ENCODE results near the gene NSFL1C. TPM values are rescaled to one million over a fixed set of nuclear protein-coding genes. Genes with fewer than 3 reads are reported as not detected.

Gene NSFL1C
- total RNA-seq, 5 donors from 2014 or later (not counting 1 experiment from before 2014, with no cell fraction given): 56.7 to 68.7 (median 65.8) TPM

DNA sequence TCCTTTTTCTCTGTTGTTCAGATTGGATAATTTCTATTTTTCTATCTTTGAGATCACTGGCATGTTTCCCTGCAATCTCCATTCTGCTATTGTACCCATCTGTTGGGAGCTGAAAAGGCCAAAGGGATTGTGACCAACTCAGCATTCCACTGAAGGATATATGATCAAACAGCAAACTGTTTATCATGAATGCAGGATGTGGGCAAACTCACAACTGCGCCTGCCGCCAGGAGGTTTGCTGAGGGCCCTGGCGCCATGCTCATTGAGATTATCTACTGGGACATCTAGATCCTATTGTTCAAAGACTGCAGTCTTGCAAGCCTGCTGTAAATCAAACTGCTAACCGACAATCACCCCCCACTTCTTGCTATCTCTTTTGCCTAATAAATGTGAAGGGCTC, 69.9 kb downstream of the NSFL1C start:
- Mint-ChIP-seq H3K27ac (peak overlapping the region in 1 of 2 donors; percentile 10), H3K4me1 (peaks cover 29 to 36% (median 35%) of the 10 kb centered on the region in 3 donors), H3K36me3 (no peaks in the 10 kb centered on the region), H3K4me3 (no peak overlapping the region), H3K9me3 (peaks cover 0 to 5% (median 3%) of the 10 kb centered on the region in 3 donors), H3K27me3 (peaks cover 0 to 2% of the 10 kb centered on the region in 2 donors)
- no peak overlapping the region for H3K4me3 ChIP-seq (ENCODE audit: control insufficient read depth in 1 of 2, extremely low read depth in 1 of 2, low read length in 1 of 2)
- no peaks in the 10 kb centered on the region for H3K36me3 ChIP-seq (ENCODE audit: control insufficient read depth in 2 of 2, extremely low read depth in 1 of 2, insufficient read depth in 1 of 2, low read length in 1 of 2)
- H3K27me3 ChIP-seq (replicated peaks in 1 of 2; ENCODE audit: control insufficient read depth in 2 of 2, extremely low read depth in 1 of 2, insufficient read depth in 2 of 2, low read length in 1 of 2): no peaks in the 10 kb centered on the region
- no peaks in the 10 kb centered on the region for H3K9me3 ChIP-seq
- ATAC-seq (replicated peaks in 1 of 4) (no peak), DNase-seq (no peak)
- 28% methylated on average over 3 of the region's 4 CpGs for WGBS (ENCODE audit: insufficient coverage)
- ChIA-PET POLR2A (no interaction called here), CTCF (no interaction called here)
- no peak overlapping the region for H3K27ac ChIP-seq (ENCODE audit: low read length)
- H3K4me1 ChIP-seq (ENCODE audit: control insufficient read depth in 1 of 2, extremely low read depth in 1 of 2, insufficient read depth in 2 of 2, low read length in 2 of 2): peaks cover 5 to 19% of the 10 kb centered on the region in 2 experiments

DNA sequence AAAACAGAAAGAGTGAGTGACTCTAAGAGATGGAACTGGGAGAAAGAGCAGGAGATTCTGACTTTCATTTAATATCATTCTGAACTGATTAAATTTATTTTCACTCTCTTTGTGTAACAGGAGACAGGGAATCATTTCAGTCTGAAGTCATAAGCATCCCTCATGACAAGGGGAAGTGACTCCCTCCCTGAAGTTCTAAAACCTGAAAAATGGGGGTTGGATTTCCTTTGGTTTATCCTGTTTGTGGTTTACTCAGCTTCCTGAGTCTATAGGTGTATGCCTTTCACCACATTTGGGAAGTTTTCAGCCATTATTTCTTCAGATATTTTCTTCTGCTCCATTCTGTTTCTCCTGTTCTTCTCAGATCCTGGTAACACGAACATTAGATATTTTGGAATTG, 70.4 kb downstream of the NSFL1C start:
- no CpG with 5 or more reads among the region's 1 CpG for WGBS (ENCODE audit: insufficient coverage)
- peaks cover 0 to 2% of the 10 kb centered on the region in 2 donors for H3K27me3 Mint-ChIP-seq
- peaks cover 0 to 5% (median 3%) of the 10 kb centered on the region in 3 donors for H3K9me3 Mint-ChIP-seq
- ChIA-PET CTCF (interaction anchor here in 1 of 2 donors (0.7 kb wide), 1 partner anchor 108 kb away, joined by 3 read pairs; no protein-coding TSS in a partner anchor), POLR2A (no interaction called here)
- peaks cover 33 to 40% (median 36%) of the 10 kb centered on the region in 3 donors for H3K4me1 Mint-ChIP-seq
- Histone ChIP-seq H3K36me3 (ENCODE audit: control insufficient read depth in 2 of 2, extremely low read depth in 1 of 2, insufficient read depth in 1 of 2, low read length in 1 of 2) (no peaks in the 10 kb centered on the region), H3K4me1 (ENCODE audit: control insufficient read depth in 1 of 2, extremely low read depth in 1 of 2, insufficient read depth in 2 of 2, low read length in 2 of 2) (peaks cover 5 to 23% of the 10 kb centered on the region in 2 experiments), H3K27ac (ENCODE audit: low read length) (no peak overlapping the region), H3K4me3 (ENCODE audit: control insufficient read depth in 1 of 2, extremely low read depth in 1 of 2, low read length in 1 of 2) (no peak overlapping the region), H3K27me3 (replicated peaks in 1 of 2; ENCODE audit: control insufficient read depth in 2 of 2, extremely low read depth in 1 of 2, insufficient read depth in 2 of 2, low read length in 1 of 2) (no peaks in the 10 kb centered on the region), H3K9me3 (no peaks in the 10 kb centered on the region)
- peak overlapping the region in 1 of 2 donors; percentile 10 for H3K27ac Mint-ChIP-seq
- no peaks in the 10 kb centered on the region for H3K36me3 Mint-ChIP-seq
- DNase-seq: no peak
- H3K4me3 Mint-ChIP-seq: no peak overlapping the region
- ATAC-seq (replicated peaks in 1 of 4): no peak

DNA sequence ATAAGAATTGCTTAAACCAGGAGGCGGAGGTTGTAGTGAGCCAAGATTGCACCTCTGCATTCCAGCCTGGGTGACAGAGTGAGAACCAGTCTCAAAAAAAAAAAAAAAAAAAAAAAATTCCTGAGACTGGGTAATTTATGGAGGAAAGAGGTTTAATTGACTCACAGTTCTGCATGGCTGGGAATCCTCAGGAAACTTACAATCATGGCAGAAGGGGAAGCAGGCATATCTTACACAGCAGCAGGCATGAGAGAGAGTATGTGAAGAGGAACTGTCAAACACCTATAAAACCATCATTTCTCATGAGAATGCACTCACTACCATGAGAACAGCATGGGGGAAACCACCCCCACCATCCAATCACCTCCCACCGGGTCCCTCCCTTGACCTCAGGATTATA, 72.0 kb downstream of the NSFL1C start:
- peaks cover 0 to 5% (median 3%) of the 10 kb centered on the region in 3 donors for H3K9me3 Mint-ChIP-seq
- H3K4me3 ChIP-seq (ENCODE audit: control insufficient read depth in 1 of 2, extremely low read depth in 1 of 2, low read length in 1 of 2): no peak overlapping the region
- H3K27ac ChIP-seq (ENCODE audit: low read length): no peak overlapping the region
- no peaks in the 10 kb centered on the region for H3K27me3 ChIP-seq (replicated peaks in 1 of 2; ENCODE audit: control insufficient read depth in 2 of 2, extremely low read depth in 1 of 2, insufficient read depth in 2 of 2, low read length in 1 of 2)
- no peak overlapping the region for H3K27ac Mint-ChIP-seq
- peaks cover 48 to 56% (median 49%) of the 10 kb centered on the region in 3 donors for H3K4me1 Mint-ChIP-seq
- no CpG with 5 or more reads among the region's 2 CpGs for WGBS (ENCODE audit: insufficient coverage)
- ATAC-seq (replicated peaks in 1 of 4) (no peak), DNase-seq (no peak)
- H3K4me1 ChIP-seq (ENCODE audit: control insufficient read depth in 1 of 2, extremely low read depth in 1 of 2, insufficient read depth in 2 of 2, low read length in 2 of 2): peaks cover 19 to 38% of the 10 kb centered on the region in 2 experiments
- H3K36me3 Mint-ChIP-seq: no peaks in the 10 kb centered on the region
- no peaks in the 10 kb centered on the region for H3K36me3 ChIP-seq (ENCODE audit: control insufficient read depth in 2 of 2, extremely low read depth in 1 of 2, insufficient read depth in 1 of 2, low read length in 1 of 2)
- no peaks in the 10 kb centered on the region for H3K9me3 ChIP-seq
- peaks cover 0 to 2% of the 10 kb centered on the region in 2 donors for H3K27me3 Mint-ChIP-seq
- ChIA-PET POLR2A (no interaction called here), CTCF (no interaction called here)
- H3K4me3 Mint-ChIP-seq: no peak overlapping the region

DNA sequence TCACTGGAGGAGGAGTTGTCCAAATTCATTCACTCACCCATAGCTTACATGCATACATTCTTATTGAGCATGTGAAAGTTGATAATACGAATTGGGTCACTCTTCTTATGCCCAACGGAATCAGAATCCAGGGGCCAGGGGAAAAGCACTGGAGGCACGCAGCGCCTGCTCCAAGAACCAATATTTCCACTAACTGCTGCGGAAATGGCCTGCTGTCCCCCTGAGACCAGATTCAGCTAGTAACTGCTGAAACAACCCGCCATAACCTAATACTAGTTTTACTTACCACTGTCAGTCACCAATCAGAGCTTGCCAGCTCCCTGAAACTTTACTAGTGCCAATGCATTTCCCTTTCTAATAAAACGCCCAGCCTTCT, 73.2 kb downstream of the NSFL1C start:
- Mint-ChIP-seq H3K9me3 (peaks cover 0 to 5% (median 3%) of the 10 kb centered on the region in 3 donors), H3K36me3 (no peaks in the 10 kb centered on the region), H3K4me3 (peak overlapping the region; percentile 82 to 93 (median 90)), H3K27ac (peak overlapping the region; percentile 95 to 96), H3K4me1 (peaks cover 60 to 66% (median 61%) of the 10 kb centered on the region in 3 donors), H3K27me3 (no peaks in the 10 kb centered on the region)
- no peak for ATAC-seq (replicated peaks in 1 of 4)
- Histone ChIP-seq H3K27ac (ENCODE audit: low read length) (peak overlapping the region; percentile 53), H3K36me3 (ENCODE audit: control insufficient read depth in 2 of 2, extremely low read depth in 1 of 2, insufficient read depth in 1 of 2, low read length in 1 of 2) (no peaks in the 10 kb centered on the region), H3K27me3 (replicated peaks in 1 of 2; ENCODE audit: control insufficient read depth in 2 of 2, extremely low read depth in 1 of 2, insufficient read depth in 2 of 2, low read length in 1 of 2) (no peaks in the 10 kb centered on the region), H3K4me3 (ENCODE audit: control insufficient read depth in 1 of 2, extremely low read depth in 1 of 2, low read length in 1 of 2) (peak overlapping the region; percentile 52 to 66), H3K4me1 (ENCODE audit: control insufficient read depth in 1 of 2, extremely low read depth in 1 of 2, insufficient read depth in 2 of 2, low read length in 2 of 2) (peaks cover 31 to 50% of the 10 kb centered on the region in 2 experiments), H3K9me3 (no peaks in the 10 kb centered on the region)
- ChIA-PET POLR2A (interaction anchor here (0.5 to 0.6 kb wide), 5 partner anchors 11 to 65 kb away, joined by 3 to 4 read pairs (median 3); partner anchors contain the start of gene SDCBP2 (in 1 of the 2)), CTCF (interaction anchor here in 1 of 2 donors (0.9 kb wide), 1 partner anchor 76 kb away, joined by 3 read pairs; no protein-coding TSS in a partner anchor)
- DNase-seq: no peak
- 58% methylated on average over 6 of the region's 7 CpGs for WGBS (ENCODE audit: insufficient coverage)

DNA sequence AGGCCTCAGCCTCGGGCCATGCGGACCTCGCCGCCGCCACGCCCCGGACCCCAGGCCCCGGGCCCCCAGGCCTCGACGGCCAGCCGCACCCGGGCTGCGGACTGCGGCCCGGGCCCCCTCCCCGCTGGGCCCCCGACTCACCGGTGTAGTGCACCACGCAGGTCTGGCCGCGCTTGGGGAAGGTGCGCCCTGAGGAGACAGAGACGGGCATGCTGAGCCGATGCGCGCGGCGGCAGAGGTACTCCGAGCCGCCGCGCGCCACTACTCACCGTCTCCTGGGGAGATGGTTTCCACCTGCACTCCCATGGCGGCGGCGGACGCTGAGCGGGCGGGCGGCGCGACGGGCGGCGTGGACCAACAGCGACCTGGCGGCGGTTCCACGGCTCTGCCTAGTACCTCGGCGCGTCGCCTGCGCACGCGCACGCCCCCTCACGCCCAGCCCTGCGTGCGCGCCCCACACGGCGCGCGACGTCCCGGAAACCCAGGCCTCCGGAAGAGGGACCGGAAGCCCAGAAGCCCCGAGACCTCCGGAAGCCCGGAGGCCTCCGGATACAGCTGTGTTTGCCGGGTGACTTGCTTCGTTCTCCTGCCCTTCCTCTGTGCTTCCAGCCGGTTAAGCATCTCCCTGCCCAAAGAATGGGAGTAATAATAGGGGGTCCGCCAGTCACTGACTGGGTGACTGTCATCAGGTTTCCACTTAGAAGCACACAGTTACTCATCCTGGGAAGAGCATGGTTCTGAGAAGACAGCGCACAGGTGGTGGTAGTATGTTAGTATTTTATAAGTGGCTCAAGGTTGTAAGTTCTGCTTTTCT, 73.7 kb downstream of the NSFL1C start, which contains the start of gene FKBP1A:
Gene FKBP1A (minus strand): TSS at position 362 of the 814 bp plus-strand sequence. CDS start 56 bp downstream, at position 306.
- Histone ChIP-seq H3K4me1 (ENCODE audit: control insufficient read depth in 1 of 2, extremely low read depth in 1 of 2, insufficient read depth in 2 of 2, low read length in 2 of 2) (peaks cover 37 to 53% of the 10 kb centered on the region in 2 experiments), H3K4me3 (ENCODE audit: control insufficient read depth in 1 of 2, extremely low read depth in 1 of 2, low read length in 1 of 2) (peak within 1 kb of the TSS; percentile 75 to 80), H3K36me3 (ENCODE audit: control insufficient read depth in 2 of 2, extremely low read depth in 1 of 2, insufficient read depth in 1 of 2, low read length in 1 of 2) (no peaks in the 10 kb centered on the region), H3K9me3 (no peaks in the 10 kb centered on the region), H3K27me3 (replicated peaks in 1 of 2; ENCODE audit: control insufficient read depth in 2 of 2, extremely low read depth in 1 of 2, insufficient read depth in 2 of 2, low read length in 1 of 2) (no peaks in the 10 kb centered on the region), H3K27ac (ENCODE audit: low read length) (peak within 1 kb of the TSS; percentile 53)
- Mint-ChIP-seq H3K27ac (peak within 1 kb of the TSS; percentile 95 to 96), H3K4me1 (peaks cover 66 to 72% (median 67%) of the 10 kb centered on the region in 3 donors), H3K36me3 (no peaks in the 10 kb centered on the region), H3K4me3 (peak within 1 kb of the TSS; percentile 82 to 93 (median 90)), H3K9me3 (peaks cover 0 to 5% (median 3%) of the 10 kb centered on the region in 3 donors), H3K27me3 (no peaks in the 10 kb centered on the region)
- CTCF ChIA-PET: interaction anchor here in 1 of 2 donors (0.9 kb wide), 1 partner anchor 77 kb away, joined by 3 read pairs; no protein-coding TSS in a partner anchor
- DNase-seq (peak; percentile 84 to 95 (median 91)), ATAC-seq (replicated peaks in 1 of 4) (peak; percentile 88 to 90 (median 88))
- POLR2A ChIA-PET: interaction anchor here (0.5 to 0.6 kb wide), 3 partner anchors 11 to 64 kb away, joined by 3 read pairs; partner anchors contain the start of gene SDCBP2 (in 1 of the 2)
- under 1% methylated on average over 78 of the region's 79 CpGs for WGBS (ENCODE audit: insufficient coverage)

DNA sequence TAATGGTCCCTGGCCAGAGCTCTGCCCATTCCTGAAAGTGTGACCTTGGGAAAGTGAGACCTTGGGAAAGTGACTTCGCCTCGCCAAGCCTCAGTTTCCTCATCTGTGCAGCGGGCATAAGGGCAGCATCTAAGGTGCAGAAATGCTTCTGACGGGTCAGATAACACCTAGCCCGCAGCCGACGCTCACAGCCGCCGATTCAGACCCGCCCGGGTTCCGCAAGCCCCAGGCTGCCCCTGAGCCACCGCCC, 74.3 kb downstream of the NSFL1C start:
- H3K4me1 ChIP-seq (ENCODE audit: control insufficient read depth in 1 of 2, extremely low read depth in 1 of 2, insufficient read depth in 2 of 2, low read length in 2 of 2): peaks cover 41 to 57% of the 10 kb centered on the region in 2 experiments
- WGBS (ENCODE audit: insufficient coverage): 1% methylated on average over 13 of the region's 13 CpGs
- Mint-ChIP-seq H3K4me1 (peaks cover 70 to 76% (median 72%) of the 10 kb centered on the region in 3 donors), H3K4me3 (peak overlapping the region; percentile 82 to 88 (median 87)), H3K27ac (peak overlapping the region; percentile 85), H3K36me3 (no peaks in the 10 kb centered on the region), H3K27me3 (no peaks in the 10 kb centered on the region), H3K9me3 (peaks cover 0 to 5% (median 3%) of the 10 kb centered on the region in 3 donors)
- H3K9me3 ChIP-seq: no peaks in the 10 kb centered on the region
- H3K27ac ChIP-seq (ENCODE audit: low read length): peak overlapping the region; percentile 3
- DNase-seq: no peak
- peak; percentile 3 to 8 (median 6) for ATAC-seq (replicated peaks in 1 of 4)
- POLR2A ChIA-PET: interaction anchor here in 1 of 2 donors (0.6 kb wide), 2 partner anchors 10 to 64 kb away, joined by 3 to 6 read pairs; no protein-coding TSS in a partner anchor
- H3K27me3 ChIP-seq (replicated peaks in 1 of 2; ENCODE audit: control insufficient read depth in 2 of 2, extremely low read depth in 1 of 2, insufficient read depth in 2 of 2, low read length in 1 of 2): no peaks in the 10 kb centered on the region
- H3K4me3 ChIP-seq (ENCODE audit: control insufficient read depth in 1 of 2, extremely low read depth in 1 of 2, low read length in 1 of 2): peak overlapping the region; percentile 75 to 80
- no peaks in the 10 kb centered on the region for H3K36me3 ChIP-seq (ENCODE audit: control insufficient read depth in 2 of 2, extremely low read depth in 1 of 2, insufficient read depth in 1 of 2, low read length in 1 of 2)
- CTCF ChIA-PET: interaction anchor here in 1 of 2 donors (0.6 to 1.7 kb wide), 4 partner anchors 11 to 67 kb away, joined by 3 to 4 read pairs (median 4); no protein-coding TSS in a partner anchor

All from T-cell (primary cell).